ENCODE measurements around the gene UCHL1.

The UCHL1 gene

DNA sequence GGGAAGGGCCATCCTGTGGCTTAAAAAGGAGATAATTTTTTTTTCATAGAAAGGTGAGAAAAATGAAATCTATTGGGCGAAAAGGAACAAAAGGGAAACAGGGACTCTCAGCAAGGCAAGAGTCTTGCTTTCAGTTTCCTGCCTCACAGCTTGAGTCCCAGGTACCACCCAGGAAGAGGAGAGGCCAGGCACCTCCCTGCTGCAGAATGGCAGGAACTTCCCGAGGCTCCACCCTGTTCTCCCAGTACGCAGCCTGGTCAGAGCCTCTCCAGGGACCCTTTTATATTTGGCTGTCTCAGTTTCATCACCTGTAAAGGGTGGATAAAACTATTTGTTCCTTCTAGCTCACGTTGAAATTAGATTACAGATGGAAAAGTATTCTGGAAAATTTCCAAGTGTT, 33.8 kb downstream of the UCHL1 start:
- POLR2A ChIA-PET (ENCODE audit: low non-redundant PET) = no interaction called here
- TF ChIP-seq CTCF (conservative IDR thresholded peaks at IDR 0.05; ENCODE audit: low read depth) = no peak
- H3K27ac ChIP-seq = no peak overlapping the region
- CTCF ChIA-PET = no interaction called here
- no peak for DNase-seq (ENCODE audit: low spot score)

DNA sequence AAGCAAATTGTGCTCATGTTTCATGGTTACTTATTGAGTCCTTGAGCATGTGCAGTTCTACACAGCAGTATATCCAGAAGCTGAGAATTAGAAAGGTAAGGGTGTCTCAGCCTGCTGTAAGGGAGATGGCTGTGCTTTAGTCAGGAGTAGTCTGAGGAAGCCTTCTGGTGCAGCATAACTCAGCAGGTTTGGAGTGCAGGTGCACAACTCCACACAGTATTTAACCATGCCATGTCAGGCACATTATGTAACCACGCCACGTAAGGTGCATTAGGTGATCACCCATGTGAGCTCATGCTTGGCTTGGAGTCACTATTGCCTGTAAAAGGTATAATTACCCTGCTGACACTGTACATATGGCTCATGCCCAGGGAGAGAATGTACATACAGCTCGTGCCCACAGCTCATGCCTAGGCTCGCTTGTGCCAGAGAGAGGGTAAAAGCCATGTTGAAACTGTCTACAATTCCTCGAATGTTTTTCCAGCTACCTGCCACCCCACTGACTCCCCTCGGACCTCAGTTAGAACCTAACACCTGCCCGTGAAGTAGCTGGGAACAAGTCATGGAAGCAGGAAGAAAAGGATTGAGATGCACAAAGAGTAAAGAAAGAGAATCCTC, 37.8 kb downstream of the UCHL1 start:
- CTCF ChIA-PET = interaction anchor here (0.6 kb wide), 1 partner anchor 304 kb away, joined by 4 read pairs; no protein-coding TSS in a partner anchor
- POLR2A ChIA-PET (ENCODE audit: low non-redundant PET) = no interaction called here
- no peak overlapping the region for H3K27ac ChIP-seq
- no peak for TF ChIP-seq CTCF (conservative IDR thresholded peaks at IDR 0.05; ENCODE audit: low read depth)
- no peak for DNase-seq (ENCODE audit: low spot score)

GRCh38 chr4:41296995-41297394, 40.3 kb downstream of the UCHL1 start:
- CTCF ChIA-PET = no interaction called here

GRCh38 chr4:41297832-41298231, 41.1 kb downstream of the UCHL1 start:
- DNase-seq (ENCODE audit: low spot score) = no peak
- POLR2A ChIA-PET (ENCODE audit: low non-redundant PET) = no interaction called here
- H3K27ac ChIP-seq = no peak overlapping the region
- no peak for TF ChIP-seq CTCF (conservative IDR thresholded peaks at IDR 0.05; ENCODE audit: low read depth)
- CTCF ChIA-PET = no interaction called here

More at GRCh38 chr4:41296995-41297394, 40.3 kb downstream of the UCHL1 start:
- no peak overlapping the region for H3K27ac ChIP-seq
- no peak for DNase-seq (ENCODE audit: low spot score)
- POLR2A ChIA-PET (ENCODE audit: low non-redundant PET) = no interaction called here
- no peak for TF ChIP-seq CTCF (conservative IDR thresholded peaks at IDR 0.05; ENCODE audit: low read depth)

GRCh38 chr4:41299486-41299885, 42.8 kb downstream of the UCHL1 start:
- POLR2A ChIA-PET (ENCODE audit: low non-redundant PET) = no interaction called here
- CTCF ChIA-PET = no interaction called here
- H3K27ac ChIP-seq = no peak overlapping the region
- TF ChIP-seq CTCF (conservative IDR thresholded peaks at IDR 0.05; ENCODE audit: low read depth) = no peak
- DNase-seq (ENCODE audit: low spot score) = no peak

DNA sequence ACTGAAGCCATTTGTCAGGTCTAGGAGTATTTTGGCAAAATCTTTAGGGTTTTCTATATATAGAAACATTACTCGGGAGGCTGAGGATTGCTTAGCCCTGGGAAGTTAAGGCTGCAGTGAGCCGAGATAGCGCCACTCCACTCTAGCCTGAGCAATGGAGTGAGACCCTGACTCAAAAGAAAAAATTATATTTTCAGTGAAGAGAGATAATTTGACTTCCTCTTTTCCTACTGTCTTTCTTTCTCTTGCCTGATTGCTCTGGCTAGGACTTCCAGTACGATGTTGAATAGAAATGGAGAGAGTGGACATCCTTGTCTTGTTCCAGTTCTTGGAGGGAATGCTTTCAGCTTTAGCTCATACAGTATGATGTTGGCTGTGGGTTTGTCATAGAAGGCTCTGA, 44.4 kb downstream of the UCHL1 start:
- TF ChIP-seq CTCF (conservative IDR thresholded peaks at IDR 0.05; ENCODE audit: low read depth) = no peak
- CTCF ChIA-PET = no interaction called here
- H3K27ac ChIP-seq = no peak overlapping the region
- POLR2A ChIA-PET (ENCODE audit: low non-redundant PET) = no interaction called here
- DNase-seq (ENCODE audit: low spot score) = no peak

All from RWPE1 (cell line).